ENCODE measurements around the gene CATSPERZ. TPM values are rescaled to one million over a fixed set of nuclear protein-coding genes. Genes with fewer than 3 reads are reported as not detected.

The CATSPERZ gene
- total and polyA plus RNA-seq, 2 of the 13 experiments (the other 11 are each of a cell fraction or from before 2014, with no cell fraction given) = 0.22 to 0.48 TPM

DNA sequence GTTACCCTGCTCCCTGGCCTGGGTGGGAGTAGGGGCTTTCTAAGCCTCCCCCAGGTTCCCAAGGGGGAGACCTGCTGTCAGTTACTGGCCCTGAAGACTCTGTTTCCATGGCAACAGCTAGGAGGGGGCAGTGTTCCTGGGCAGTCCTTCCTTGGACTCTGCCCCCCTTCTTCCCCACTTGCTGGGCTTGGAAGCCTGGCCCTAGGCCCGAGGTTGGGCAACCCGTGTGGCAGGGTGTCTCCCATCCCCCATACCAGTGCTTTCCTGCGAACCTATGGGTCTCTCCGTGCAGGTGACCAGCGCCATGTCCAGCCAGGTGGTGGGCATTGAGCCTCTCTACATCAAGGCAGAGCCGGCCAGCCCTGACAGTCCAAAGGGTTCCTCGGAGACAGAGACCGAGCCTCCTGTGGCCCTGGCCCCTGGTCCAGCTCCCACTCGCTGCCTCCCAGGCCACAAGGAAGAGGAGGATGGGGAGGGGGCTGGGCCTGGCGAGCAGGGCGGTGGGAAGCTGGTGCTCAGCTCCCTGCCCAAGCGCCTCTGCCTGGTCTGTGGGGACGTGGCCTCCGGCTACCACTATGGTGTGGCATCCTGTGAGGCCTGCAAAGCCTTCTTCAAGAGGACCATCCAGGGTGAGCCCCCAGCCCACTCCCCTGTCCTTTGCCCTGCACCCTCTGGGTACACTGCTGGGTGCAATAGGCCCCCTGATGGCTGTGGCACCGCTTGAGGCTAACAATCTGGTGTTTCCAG is 6.9 kb downstream of the CATSPERZ start (continued):
- TF ChIP-seq HBP1 (CRISPR knock-in tag; IDR thresholded peaks at IDR 0.05; ENCODE audit: low read depth) (no peak), ZNF367 (CRISPR knock-in tag; IDR thresholded peaks at IDR 0.05; ENCODE audit: borderline replicate concordance) (no peak), ASH2L (IDR thresholded peaks at IDR 0.05; ENCODE audit: insufficient read length, low read depth, low read length) (no peak), RFX3 (CRISPR knock-in tag; IDR thresholded peaks at IDR 0.05) (peak; percentile 86), ZNF333 (CRISPR knock-in tag; IDR thresholded peaks at IDR 0.05; ENCODE audit: borderline replicate concordance) (peak; percentile 61; the same call in 1 of the 2 replicates), ARNTL (CRISPR knock-in tag; IDR thresholded peaks at IDR 0.05) (no peak), HIVEP1 (CRISPR knock-in tag; IDR thresholded peaks at IDR 0.05) (0 out of 2 replicates have a peak, but pooled peaks have one; percentile 48), RCOR2 (CRISPR knock-in tag; IDR thresholded peaks at IDR 0.05) (no peak), CTCF (CRISPR knock-in tag; IDR thresholded peaks at IDR 0.05) (peak; percentile 23; the same call in 1 of the 2 replicates), ZNF263 (CRISPR knock-in tag; IDR thresholded peaks at IDR 0.05) (peak; percentile 26; the same call in 1 of the 2 replicates), NFIC (IDR thresholded peaks at IDR 0.05; ENCODE audit: low read length) (no peak), NR2F6 (IDR thresholded peaks at IDR 0.05) (no peak), NR2F6 (CRISPR knock-in tag; IDR thresholded peaks at IDR 0.05) (0 out of 2 replicates have a peak, but pooled peaks have one; percentile 28), YY1 (IDR thresholded peaks at IDR 0.05; ENCODE audit: insufficient read depth, insufficient replicate concordance, low read depth, low read length) (peak; percentile 27), ZNF441 (CRISPR knock-in tag; IDR thresholded peaks at IDR 0.05; ENCODE audit: borderline replicate concordance) (0 out of 2 replicates have a peak, but pooled peaks have one; percentile 40), ZNF431 (CRISPR knock-in tag; IDR thresholded peaks at IDR 0.05; ENCODE audit: borderline replicate concordance, low read depth) (0 out of 2 replicates have a peak, but pooled peaks have one; percentile 18), ZNF782 (CRISPR knock-in tag; IDR thresholded peaks at IDR 0.05; ENCODE audit: borderline replicate concordance) (peak; percentile 48; the same call in 1 of the 2 replicates)
- TF ChIP-seq, protein P1, sequence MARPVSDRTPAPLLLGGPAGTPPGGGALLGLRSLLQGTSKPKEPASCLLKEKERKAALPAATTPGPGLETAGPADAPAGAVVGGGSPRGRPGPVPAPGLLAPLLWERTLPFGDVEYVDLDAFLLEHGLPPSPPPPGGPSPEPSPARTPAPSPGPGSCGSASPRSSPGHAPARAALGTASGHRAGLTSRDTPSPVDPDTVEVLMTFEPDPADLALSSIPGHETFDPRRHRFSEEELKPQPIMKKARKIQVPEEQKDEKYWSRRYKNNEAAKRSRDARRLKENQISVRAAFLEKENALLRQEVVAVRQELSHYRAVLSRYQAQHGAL (CRISPR knock-in tag; IDR thresholded peaks at IDR 0.05; ENCODE audit: not compliant biosample characterization) = no peak
- TF ChIP-seq, protein P2, sequence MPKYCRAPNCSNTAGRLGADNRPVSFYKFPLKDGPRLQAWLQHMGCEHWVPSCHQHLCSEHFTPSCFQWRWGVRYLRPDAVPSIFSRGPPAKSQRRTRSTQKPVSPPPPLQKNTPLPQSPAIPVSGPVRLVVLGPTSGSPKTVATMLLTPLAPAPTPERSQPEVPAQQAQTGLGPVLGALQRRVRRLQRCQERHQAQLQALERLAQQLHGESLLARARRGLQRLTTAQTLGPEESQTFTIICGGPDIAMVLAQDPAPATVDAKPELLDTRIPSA (CRISPR knock-in tag; IDR thresholded peaks at IDR 0.05; ENCODE audit: borderline replicate concordance) = no peak
- TF ChIP-seq, protein P3, sequence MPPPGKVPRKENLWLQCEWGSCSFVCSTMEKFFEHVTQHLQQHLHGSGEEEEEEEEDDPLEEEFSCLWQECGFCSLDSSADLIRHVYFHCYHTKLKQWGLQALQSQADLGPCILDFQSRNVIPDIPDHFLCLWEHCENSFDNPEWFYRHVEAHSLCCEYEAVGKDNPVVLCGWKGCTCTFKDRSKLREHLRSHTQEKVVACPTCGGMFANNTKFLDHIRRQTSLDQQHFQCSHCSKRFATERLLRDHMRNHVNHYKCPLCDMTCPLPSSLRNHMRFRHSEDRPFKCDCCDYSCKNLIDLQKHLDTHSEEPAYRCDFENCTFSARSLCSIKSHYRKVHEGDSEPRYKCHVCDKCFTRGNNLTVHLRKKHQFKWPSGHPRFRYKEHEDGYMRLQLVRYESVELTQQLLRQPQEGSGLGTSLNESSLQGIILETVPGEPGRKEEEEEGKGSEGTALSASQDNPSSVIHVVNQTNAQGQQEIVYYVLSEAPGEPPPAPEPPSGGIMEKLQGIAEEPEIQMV (CRISPR knock-in tag; IDR thresholded peaks at IDR 0.05; ENCODE audit: low read depth) = 0 out of 2 replicates have a peak, but pooled peaks have one; percentile 41
- TF ChIP-seq, protein P4, sequence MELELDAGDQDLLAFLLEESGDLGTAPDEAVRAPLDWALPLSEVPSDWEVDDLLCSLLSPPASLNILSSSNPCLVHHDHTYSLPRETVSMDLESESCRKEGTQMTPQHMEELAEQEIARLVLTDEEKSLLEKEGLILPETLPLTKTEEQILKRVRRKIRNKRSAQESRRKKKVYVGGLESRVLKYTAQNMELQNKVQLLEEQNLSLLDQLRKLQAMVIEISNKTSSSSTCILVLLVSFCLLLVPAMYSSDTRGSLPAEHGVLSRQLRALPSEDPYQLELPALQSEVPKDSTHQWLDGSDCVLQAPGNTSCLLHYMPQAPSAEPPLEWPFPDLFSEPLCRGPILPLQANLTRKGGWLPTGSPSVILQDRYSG (CRISPR knock-in tag; IDR thresholded peaks at IDR 0.05) = no peak

All from HepG2 (cell line).